GM19238 (cell line): ENCODE data around the gene ACACA.

ENCODE experiments used
- DNase-seq: peaks from one replicate; pipeline ENCODE4 v3.0.0; 2011; ENCODE audit warnings: low spot score; ENCODE audit not compliant: insufficient read length

ACACA gene

DNA sequence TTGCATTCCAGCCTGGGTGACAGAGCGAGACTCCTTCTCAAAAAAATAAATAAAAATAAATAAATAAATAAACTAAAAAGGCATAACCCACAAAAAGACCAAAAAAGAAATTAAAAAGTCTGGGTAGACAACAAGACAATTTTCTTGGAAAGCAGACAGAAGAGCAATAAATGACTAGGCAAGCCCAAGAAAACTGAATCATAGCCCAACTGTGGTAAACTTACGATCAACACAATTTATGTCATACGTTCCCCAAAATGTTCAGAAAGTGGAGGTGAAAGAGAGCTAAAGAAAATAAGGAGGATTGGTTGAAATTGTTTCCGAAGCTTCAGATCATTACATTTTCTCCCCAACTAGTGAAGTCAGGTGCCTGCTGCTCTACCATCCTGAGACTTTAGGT is 62.1 kb downstream of the ACACA start:
- DNase-seq = no peak

DNA sequence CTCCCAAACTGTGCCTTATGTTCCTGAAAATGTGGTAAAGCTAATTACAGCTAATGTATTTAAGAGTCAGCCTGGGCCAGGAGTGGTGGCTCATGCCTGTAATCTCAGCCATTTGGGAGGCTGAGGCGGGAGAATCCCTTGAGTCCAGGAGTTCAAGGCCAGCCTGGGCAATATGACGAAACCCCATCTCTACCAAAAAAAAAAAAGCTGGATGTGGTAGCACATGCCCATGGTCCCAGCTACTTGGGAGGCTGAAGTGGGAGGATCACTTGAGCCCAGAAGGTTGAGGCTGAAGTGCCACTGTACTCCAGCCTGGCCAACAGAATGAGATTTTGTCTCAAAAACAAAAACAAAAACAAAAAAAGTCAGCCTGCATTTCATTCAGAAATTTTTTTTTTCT is 64.0 kb downstream of the ACACA start:
- no peak for DNase-seq

DNA sequence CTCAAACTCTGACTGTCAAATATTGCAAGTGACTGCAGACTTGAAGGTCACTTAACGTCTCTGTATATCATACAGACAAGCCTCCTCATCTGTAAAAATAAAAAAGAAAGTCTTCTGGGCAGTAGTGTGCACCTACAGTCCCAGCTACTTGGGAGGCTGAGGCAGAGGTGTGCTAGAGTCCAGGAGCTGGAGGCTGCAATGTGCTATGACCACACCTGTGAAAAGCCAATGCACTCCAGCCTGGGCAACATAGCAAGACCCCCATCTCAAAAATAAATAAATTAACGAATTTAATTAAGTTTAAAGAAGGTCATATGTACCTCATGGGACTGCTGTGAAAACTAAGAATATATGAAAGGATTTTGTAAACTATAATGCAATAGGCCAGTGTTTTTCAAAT is 65.8 kb downstream of the ACACA start:
- DNase-seq = no peak

DNA sequence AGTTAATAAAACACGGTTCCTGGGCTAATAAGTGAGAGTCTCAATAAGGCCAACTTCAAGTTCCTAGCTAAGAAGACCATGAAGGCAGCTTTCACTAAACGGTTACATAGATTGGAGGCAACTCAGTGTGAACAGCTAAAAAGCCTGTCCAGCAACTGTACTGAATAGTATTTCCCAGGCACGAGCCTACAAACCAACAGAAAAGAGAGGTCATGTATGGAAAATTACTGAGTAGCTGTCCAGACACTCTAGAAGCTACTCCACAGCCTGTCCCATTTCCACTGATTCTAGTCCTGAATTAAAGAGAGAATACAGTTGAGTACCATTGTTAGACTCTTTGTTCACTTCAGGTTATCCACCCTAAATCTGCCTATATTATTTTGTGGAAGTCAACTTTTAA is 67.3 kb downstream of the ACACA start:
- DNase-seq = no peak

DNA sequence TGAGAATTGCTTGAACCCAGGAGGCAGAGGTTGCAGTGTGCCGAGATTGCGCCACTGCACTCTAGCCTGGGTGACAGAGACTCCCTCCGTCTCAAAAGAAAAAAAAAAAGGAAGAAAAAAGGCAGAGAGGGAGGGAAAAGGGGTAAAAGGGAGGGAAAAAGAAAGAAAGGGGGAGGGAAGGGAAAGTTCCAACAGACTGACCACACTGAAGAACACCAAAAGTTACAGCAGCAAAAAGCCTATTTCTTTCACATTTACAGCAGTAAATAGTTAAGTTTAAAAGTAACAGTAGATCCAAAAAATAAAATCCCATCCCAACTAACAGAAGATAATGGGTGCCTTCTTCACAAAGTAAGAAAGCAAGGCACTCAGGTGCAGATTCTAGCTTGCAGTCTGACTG is 67.8 kb downstream of the ACACA start:
- no peak for DNase-seq

DNA sequence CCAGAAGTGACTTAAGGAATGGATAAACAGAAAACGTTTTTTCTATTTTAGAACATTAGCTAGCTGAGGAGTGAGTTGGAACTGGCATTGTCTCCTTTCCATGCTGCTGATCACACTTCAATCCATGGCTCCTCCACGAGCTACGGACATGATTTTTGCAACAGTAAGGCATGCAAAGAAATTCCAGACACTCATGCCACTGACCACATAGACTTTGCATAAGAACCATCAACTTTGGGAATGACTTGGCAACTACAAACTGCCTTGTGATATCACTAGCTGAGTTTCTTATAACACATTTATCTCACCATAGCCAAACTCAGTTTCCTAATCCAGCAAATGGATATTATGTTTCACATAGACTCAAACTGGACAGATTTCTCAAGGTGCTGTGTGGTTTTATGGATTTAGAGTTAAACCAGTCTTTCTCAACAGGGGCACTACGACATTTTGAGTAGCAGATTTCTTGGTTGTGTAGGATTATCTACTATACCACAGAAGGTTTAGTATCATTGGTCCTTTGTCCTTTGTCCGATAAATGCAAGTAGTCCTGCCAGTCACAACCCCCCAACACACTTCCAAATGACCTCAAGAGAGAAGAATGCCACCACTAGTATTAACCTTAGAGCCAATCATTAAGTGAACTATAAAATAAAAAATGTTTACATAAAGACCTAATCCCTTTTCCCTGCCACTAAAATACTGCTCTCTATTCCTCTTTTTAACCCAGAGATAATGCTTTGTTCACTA is 79.1 kb downstream of the ACACA start:
- DNase-seq = no peak

DNA sequence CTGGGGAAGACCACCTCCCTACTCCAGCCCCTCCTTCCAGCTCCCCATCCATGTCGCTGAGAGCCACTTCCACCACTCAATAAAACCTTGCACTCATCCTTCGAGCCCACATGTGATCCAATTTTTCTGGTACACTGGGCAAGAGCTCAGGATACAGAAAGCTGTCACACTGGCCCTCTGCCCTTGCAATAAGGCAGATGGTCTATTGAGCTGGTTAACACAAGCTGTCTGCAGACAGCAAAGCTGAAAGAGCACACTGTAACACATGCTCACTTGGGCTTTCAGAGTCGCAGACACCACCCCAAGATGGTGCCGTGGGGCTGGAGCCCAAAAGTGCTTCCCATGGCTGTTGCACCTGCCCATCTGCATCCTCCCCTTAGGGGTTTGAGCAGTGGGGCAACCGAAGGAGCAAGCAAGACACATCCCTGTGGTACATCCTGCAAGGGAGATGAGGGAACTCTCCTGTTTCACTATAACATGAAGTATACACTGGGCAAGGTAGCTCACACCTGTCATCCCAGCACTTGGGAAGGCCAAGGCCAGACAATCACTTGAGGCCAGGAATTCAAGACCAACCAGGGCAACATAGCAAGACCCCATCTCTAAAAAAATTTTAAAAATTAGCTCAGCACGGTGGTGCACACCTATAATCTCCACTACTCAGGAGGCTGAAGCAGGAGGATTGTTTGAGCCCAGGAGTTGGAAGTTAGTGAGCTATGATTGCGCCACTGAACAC is 83.6 kb downstream of the ACACA start:
- DNase-seq = no peak

DNA sequence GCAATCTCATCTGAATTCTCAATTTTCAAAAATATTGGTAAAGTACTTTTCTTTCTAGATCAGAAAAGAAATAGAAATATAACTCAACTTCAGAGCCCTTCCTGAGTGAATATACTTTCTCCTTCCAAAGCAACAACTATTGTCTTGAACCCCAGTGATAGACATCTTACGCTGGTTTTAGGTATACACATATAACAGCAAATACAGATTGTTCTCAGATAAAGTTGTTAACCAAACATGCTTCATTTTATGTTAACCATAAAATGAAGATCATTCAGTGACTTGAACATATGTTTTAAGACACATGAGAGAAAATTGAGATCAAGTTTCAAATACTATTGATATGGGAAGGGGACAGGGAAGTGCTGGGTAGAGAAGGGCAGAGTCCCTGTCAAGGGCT is 84.5 kb downstream of the ACACA start:
- no peak for DNase-seq

DNA sequence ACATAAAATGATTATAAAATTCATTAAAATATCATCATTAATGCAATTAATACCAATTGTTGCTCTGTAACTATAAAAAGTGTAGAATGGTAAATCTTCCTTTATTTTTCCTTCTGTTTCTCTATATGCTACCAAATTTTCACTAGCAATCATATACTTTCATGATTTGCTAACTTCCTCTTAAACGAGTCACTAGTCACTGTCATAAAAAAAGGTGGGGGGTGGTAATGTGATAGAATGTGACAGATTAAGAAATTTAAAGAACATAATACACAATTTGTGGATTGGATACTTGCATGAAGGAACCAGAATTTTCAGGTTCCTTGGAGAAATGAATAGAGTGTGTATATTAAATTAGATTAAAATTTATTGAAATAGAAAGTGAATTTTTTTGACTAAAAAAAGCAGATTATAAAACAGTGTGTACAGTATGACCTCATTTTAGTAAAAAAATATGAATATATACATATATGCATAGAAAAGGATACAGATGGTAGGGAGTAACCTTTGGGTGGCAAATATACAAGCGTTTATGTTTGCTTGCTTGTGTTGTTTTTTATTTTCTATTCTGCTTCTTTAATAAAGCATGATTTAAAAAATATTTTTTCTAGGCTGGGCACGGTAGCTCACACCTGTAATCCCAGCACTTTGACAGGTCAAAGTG is 87.6 kb downstream of the ACACA start:
- DNase-seq = no peak

DNA sequence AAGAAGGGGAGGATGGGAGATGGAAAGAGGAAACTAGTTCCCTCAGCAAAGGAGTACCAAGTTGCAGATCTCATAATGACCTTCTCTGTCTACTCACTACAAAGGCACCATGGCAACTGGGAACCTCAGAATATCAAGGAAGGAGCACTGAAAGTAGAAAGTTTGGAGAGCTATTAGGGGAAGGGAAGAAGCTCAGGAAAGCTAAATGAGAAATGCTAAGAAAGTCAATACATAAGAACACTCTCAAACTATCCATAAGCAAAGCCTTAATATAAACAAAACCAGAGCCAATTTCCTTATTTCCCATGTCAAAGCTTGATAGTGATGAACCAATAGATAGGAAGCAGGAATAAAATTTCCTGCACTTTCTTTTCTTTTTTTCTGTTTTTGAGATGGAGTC is 88.8 kb downstream of the ACACA start:
- DNase-seq = no peak

DNA sequence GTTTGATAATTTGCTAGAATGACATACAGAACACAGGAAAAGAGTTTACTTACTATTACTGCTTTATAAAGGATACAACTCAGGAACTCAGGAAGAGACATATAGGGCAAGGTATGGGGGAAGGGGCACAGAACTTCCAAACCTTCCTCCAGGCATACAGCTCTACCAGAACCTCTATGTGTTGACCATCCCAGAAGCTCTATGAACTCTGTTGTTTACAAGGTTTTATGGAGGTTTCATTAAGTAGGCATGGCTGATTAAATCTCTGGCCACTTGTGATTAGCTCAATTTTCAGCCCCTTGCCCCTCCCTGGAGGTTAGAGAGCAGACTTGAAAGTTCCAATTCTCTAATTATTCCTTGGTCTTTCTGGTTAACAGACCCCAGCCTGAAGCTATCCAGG is 91.0 kb downstream of the ACACA start:
- no peak for DNase-seq

DNA sequence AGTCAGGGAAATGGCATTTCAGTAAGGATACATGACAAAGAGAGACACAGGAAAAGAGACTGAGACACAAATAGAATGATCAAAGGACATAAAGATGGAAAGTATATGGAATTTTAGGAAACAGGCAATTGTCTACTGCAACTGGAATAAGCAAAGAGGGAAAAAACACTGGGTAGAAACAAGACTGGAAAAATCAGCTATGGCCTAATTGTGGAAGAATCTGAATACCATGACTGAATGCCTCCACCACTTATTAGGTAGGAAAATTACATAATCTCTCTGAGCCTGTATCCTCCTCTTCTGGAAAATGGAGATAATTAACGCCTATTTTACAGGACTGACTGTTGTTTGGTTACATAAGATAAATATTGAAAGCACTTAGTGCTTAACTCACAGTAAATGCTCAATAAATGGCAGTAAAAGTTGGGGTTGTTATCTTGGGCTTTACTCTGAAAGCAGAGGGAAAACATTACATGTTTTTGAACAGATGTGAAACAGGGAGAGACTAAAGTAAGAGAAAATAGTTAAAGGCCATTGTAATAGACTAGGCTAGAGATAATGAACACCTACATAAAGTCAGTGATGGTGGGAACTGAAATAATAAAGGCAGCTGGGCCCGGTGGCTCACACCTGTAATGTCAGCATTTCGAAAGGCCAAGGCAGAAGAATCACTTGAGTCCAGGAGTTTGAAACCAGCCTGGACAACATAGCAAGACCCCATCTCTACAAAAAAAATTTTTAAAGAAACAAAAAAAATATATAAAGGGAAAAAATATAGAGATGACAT is 94.3 kb downstream of the ACACA start:
- DNase-seq = no peak

DNA sequence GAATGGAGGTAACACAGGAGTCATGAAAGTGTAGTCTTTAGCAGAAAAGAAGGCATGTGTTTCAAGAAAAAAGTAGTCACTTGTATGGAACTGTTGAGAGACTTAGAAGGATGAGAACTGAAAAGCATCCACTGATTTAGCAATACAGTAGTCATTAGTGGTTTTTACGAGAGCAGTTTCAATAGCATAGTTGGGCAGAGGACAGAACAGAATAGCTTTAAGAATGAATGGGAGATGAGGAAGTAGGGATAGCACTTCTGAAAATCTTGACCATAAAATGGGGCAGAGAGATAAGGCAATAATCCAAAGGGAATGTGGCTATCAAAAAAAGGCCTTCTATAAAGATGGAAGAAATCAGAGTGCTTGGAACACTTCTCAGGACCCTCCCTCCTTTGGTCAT is 95.7 kb downstream of the ACACA start:
- DNase-seq = no peak

DNA sequence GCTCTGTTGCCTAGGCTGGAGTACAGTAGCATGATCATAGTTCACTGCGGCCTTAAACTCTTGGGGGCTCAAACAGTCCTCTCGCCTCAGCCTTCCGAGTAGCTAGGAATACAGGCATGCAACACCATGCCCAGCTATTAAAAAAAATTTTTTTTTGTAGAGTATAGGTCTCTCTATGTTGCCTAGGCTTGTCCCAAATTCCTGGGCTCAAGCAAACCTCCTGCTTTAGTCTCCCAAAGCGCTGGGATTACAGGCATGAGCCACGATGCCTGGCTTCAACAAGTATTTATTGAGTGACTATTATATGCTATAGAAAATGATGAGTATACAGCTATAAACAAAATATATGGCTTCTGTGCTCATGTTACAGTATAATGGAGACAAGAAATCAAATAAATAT is 97.6 kb downstream of the ACACA start:
- DNase-seq = no peak

DNA sequence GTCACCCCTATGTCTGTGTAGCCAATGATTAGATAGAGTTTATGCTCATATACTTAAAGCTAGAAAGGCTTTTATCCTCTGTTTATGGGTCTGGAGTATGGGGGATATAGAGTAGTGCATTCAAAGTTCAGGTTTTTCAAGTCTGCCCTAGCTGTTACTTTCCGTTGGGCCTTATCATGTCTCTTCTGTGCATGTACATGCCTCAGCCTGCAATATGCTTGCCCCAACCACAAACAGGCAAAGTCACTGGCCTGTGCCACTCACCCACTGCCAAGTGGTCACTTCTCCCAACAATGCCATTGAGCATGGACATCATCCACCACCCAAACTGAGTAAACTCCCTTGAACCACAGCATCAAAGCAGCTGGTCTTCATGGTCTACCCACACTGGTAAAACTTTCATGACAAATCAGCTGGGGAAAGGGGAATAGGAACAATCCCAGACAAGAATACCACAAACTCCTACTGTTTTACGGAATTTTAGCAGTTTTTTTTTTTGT is 101.2 kb downstream of the ACACA start:
- no peak for DNase-seq

DNA sequence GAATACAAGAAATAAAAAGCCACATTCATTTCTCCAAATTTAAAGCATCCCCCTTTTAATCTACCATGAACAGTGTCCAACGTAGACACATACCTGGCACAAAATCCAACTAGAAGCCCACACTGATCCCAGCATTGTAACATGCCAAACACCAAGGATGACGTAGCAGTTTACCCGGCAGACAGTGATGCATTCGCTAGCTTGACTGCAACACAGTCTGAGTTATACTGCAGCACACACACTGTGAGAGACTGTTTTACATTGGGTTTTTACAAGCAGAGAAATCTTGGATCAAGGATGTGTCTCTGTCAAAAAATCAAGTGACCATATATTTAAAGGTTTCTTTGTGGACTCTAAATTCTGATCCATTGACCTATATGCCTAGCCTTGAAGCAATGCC is 105.3 kb downstream of the ACACA start:
- DNase-seq = no peak

DNA sequence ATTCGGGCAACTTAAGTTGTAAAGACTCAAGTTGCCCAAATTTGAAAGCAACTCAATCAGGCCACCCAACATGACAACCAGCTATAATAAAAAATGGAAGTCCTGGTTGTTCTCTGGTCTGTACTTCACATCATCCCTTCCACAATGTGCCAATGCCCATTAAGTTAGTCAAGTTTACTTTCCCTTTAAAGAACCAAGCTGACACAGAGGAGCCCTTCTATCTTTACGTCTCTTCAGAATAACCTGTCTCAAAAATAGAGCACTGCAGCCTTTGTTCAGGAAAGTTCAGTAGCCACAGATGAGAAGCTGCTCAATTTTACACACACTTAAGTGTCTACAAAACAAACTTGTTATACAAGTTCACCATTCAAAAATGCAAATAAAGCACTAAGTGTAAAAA is 106.0 kb downstream of the ACACA start:
- DNase-seq = no peak

DNA sequence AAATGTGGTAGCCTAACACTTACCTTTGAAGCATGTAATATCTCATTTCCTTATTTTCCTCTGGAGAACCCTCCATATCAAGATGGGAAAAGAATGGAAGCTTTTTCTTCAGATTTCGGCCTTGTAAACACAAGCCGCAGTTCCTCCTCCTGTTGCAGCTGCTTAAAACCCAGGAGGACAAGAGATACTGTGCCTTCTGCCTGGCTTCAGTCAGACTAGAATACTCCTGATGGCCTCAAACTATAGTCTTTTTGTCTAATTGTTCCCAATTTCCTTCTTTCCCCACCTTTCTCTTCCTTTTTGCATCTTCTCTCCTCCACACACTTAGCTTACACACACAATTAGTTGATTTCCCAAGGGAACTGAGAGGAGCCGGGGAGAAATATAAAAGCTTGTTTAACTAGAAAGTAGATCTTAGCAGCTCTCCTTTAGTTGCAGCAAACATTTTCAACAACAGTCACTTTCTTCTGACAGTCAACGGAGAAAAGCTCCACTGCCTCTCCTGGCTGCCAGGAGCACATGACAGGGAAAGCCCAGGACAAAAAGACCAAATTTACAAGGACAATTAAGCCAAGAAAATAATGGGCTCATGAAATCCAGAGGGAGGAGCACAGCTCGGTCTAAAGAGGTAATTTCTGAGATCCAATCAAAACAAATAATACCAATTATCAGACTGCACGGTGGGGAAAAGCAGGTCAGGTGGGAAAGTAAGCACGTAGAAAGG is 107.2 kb downstream of the ACACA start:
- no peak for DNase-seq

DNA sequence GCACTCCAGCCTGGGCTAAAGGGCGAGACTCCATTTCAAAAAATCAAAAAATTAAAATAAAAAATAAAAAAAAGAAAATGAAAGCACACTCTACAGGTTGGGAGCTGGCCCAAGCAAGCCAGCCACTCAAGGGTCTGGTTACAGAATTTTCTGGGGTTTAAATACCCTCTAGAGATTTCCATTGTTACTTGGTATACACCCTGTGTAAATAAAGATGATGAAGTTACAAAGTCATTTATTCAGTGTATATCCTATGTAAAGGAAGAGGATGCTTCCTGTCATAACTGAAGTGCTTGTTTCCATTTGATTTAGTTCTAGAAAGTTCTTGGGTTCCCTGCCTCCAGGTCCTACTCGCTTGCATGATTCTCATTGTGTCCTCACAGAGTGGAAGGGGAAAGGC is 110.7 kb downstream of the ACACA start:
- DNase-seq = no peak

DNA sequence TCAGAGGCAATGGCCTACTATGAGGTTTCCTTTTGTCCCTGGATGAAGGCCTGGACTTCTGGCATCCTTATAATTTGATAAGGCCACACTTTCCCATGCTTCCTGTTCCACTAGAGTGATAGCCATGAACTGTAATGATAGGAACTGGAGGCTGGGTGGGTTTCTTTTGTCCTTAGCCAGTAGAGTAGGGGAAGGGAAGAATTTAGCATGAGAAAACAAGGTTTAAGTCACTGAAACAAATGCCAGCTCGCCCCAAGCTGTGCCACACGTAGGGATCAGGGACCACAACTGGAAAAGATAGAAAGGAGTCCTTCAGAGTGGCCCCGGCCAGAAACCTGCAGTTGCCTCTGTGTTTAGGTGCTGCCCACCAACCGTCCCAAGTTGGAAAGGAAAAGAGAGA is 111.7 kb downstream of the ACACA start:
- DNase-seq = no peak

DNA sequence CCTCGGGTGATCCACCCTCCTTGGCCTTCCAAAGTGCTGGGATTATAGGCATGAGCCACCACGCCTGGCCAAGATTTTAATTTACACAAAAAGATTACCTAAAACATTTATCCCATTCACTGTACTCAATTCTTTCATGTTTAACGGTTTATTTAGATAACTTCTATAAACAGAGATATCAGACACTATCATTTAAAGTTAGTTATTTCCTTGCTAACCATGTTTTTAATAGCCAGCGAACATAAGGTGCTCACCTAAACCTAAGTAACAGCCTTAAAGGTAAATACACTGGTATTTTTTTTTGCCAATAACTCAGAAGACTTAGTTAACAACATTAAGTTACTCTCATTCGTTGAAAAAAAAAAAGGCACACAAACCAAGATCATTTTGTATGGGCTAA is 112.9 kb downstream of the ACACA start:
- no peak for DNase-seq
